Kidney epithelial cell (primary cell): ENCODE measurements around the gene EZR. TPM values are rescaled to one million over a fixed set of nuclear protein-coding genes. Genes with fewer than 3 reads are reported as not detected.

Experiments
- DNase-seq: peaks from one replicate; pipeline ENCODE4 v3.0.0-alpha.2; 2010; ENCODE audit warnings: low read depth
- H3K27me3 ChIP-seq: 2 replicates; pipeline ENCODE4 v1.6.0; 2011; ENCODE audit warnings: low read length; ENCODE audit not compliant: control insufficient read depth, insufficient read depth
- H3K36me3 ChIP-seq: 2 replicates; pipeline ENCODE4 v1.5.1; 2011; ENCODE audit warnings: low read length; ENCODE audit not compliant: control insufficient read depth, insufficient read depth
- H3K4me3 ChIP-seq: 2 replicates; pipeline ENCODE4 v1.5.1; 2011; ENCODE audit warnings: low read depth, mild to moderate bottlenecking, control low read depth, low read length
- CTCF ChIP-seq: IDR thresholded peaks from 2 replicates; pipeline ENCODE4 v1.5.1; 2011; ENCODE audit warnings: mild to moderate bottlenecking, moderate library complexity, low read length, control low read depth, inconsistent platforms; ENCODE audit not compliant: insufficient read depth, poor library complexity, severe bottlenecking
- total RNA-seq: library from RNA; depleted of rRNA; stranded (reverse); fragments of >200 nt; gene quantifications from 2 replicates; pipeline ENCODE4 v1.2.3, GENCODE V29; 2015

Gene EZR
- total RNA-seq, 1 donor from 2014 or later, result 277 TPM

- TF ChIP-seq CTCF, result no peak
- Histone ChIP-seq H3K4me3 (no peak overlapping the region), H3K36me3 (peaks cover 25% of the 10 kb centered on the region), H3K27me3 (no peaks in the 10 kb centered on the region)
- DNase-seq, result no peak
These were observed 50.7 kb downstream of the EZR start for GRCh38 chr6:158768436-158768835.

GRCh38 chr6:158767709-158768108, 51.5 kb downstream of the EZR start:
- no peak for TF ChIP-seq CTCF
- H3K36me3 ChIP-seq, result peaks cover 25% of the 10 kb centered on the region

GRCh38 chr6:158766621-158767455, 52.3 kb downstream of the EZR start:
- Histone ChIP-seq H3K27me3 (no peaks in the 10 kb centered on the region), H3K36me3 (peaks cover 23% of the 10 kb centered on the region), H3K4me3 (no peak overlapping the region)
- no peak for DNase-seq
- TF ChIP-seq CTCF, result no peak

More at GRCh38 chr6:158767709-158768108, 51.5 kb downstream of the EZR start:
- Histone ChIP-seq H3K4me3 (no peak overlapping the region), H3K27me3 (no peaks in the 10 kb centered on the region)
- DNase-seq, result no peak

GRCh38 chr6:158765499-158766068, 53.6 kb downstream of the EZR start:
- Histone ChIP-seq H3K4me3 (no peak overlapping the region), H3K36me3 (peaks cover 16% of the 10 kb centered on the region), H3K27me3 (no peaks in the 10 kb centered on the region)
- no peak for TF ChIP-seq CTCF
- no peak for DNase-seq

- no peak for TF ChIP-seq CTCF
- Histone ChIP-seq H3K4me3 (no peak overlapping the region), H3K27me3 (no peaks in the 10 kb centered on the region), H3K36me3 (peaks cover 15% of the 10 kb centered on the region)
- DNase-seq, result no peak
These were observed 54.2 kb downstream of the EZR start for GRCh38 chr6:158764926-158765325.
